PC-3 (cell line): ENCODE results near the gene P3H3.

Experiments
- CTCF ChIP-seq: fragments of 300-600 bp; sonication (generic); conservative IDR thresholded peaks from 2 replicates; pipeline ENCODE4 v1.5.1; 2017; ENCODE audit warnings: antibody characterized with exemption, low read depth, mild to moderate bottlenecking, low read length
- EZH2 ChIP-seq: fragments of 300-600 bp; sonication (generic); IDR thresholded peaks from one replicate; pipeline ENCODE4 v1.6.1; 2017; ENCODE audit warnings: antibody characterized with exemption, mild to moderate bottlenecking, low read length; ENCODE audit not compliant: unreplicated experiment

DNA sequence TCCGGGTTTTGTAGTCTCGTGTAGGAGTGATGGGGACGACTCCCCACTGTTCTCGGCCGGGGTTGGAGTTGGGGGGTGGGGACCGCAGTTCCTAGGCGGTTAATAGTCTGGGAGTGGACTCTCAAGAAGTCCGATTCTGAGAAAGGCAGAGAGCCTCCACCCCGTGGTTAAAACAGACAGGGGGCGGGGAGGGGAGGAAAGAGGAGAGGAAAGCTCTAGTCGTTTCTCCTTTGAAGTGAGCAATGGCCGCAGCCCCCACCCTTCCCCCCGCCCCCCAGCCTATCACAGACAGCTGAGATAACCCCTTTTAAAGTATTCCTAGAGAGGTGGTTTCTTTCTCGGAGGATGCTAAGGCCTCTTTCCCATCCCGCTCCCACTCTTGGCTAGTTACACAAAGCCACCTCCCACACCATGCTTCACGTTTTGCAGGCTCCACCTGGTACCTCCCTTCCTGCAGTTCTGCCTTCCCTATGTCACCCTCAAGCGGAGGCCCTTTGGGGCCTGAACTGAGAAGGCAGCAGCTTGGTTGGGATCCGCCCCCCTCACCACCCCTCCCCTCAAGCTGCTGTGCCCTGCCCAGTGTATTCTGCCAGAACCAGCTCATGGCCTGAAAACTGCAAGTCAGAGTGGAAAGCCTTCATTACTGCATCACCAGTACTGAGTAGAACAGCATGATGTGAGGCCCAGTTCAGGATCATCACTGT, 24.6 kb downstream of the P3H3 start:
- TF ChIP-seq CTCF (no peak), EZH2 (no peak)
